K562 (cell line): ENCODE data around the gene POU3F1.

Experiments
- CHD2 ChIP-seq: IDR thresholded peaks from 2 replicates; pipeline ENCODE4 v1.6.1; 2011; ENCODE audit warnings: low read depth, low read length
- CTCF ChIP-seq, 3 experiments: IDR thresholded peaks in 2 of 3; conservative IDR thresholded peaks in 1 of 3; 2 replicates each; pipeline ENCODE4 v1.5.1; 2011 to 2012; ENCODE audit warnings: low read length in 3 of 3, mild to moderate bottlenecking in 3 of 3, control low read depth in 2 of 3, improper control_type of control experiment in 1 of 3, inconsistent platforms in 1 of 3, low read depth in 1 of 3, mixed read lengths in 1 of 3, moderate library complexity in 1 of 3; ENCODE audit not compliant: insufficient read depth in 2 of 3
- EZH2 ChIP-seq: IDR thresholded peaks from 2 replicates; pipeline ENCODE4 v1.6.1; 2012; ENCODE audit warnings: low read depth, mild to moderate bottlenecking, inconsistent platforms, low read length, borderline replicate concordance
- FOXM1 ChIP-seq, 2 experiments: fragments of 450-650 bp in 1 of 2; sonication (generic) in 1 of 2; formaldehyde crosslinking in 1 of 2; IDR thresholded peaks; 2 replicates each; pipeline versions ENCODE4 v1.6.1 to v1.9.0; 2017 to 2022; ENCODE audit warnings: low read depth in 2 of 2, mild to moderate bottlenecking in 2 of 2, missing genetic modification reagents in 1 of 2, moderate library complexity in 1 of 2
- FOXP4 ChIP-seq: sonication (generic); formaldehyde crosslinking; IDR thresholded peaks from 2 replicates; pipeline ENCODE4 v1.8.0; 2022; ENCODE audit warnings: mild to moderate bottlenecking, missing genetic modification reagents, borderline replicate concordance
- GATA2 ChIP-seq: sonication (generic); formaldehyde crosslinking; IDR thresholded peaks from 2 replicates; pipeline ENCODE4 v1.4.0; 2020; ENCODE audit warnings: mild to moderate bottlenecking, missing genetic modification reagents
- HIVEP1 ChIP-seq: fragments of 250-450 bp; sonication (Bioruptor Pico); IDR thresholded peaks from 2 replicates; pipeline ENCODE4 v1.4.0; 2020; ENCODE audit warnings: mild to moderate bottlenecking
- TBL1XR1 ChIP-seq, 2 experiments: IDR thresholded peaks; 2 replicates each; pipeline ENCODE4 v1.6.1; 2012; ENCODE audit warnings: improper control_type of control experiment in 2 of 2, low read length in 2 of 2, mild to moderate bottlenecking in 1 of 2
- ZBTB1 ChIP-seq: sonication (generic); formaldehyde crosslinking; IDR thresholded peaks from 2 replicates; pipeline ENCODE4 v1.8.1; 2023; ENCODE audit warnings: missing genetic modification reagents, low read depth, mild to moderate bottlenecking, borderline replicate concordance
- ZBTB12 ChIP-seq: fragments of 250-450 bp; sonication (Bioruptor Pico); IDR thresholded peaks from 2 replicates; pipeline ENCODE4 v1.4.0; 2020

GRCh38 chr1:38013227-38013622 is 33.4 kb downstream of the POU3F1 start:
- TF ChIP-seq EZH2 (no peak), GATA2 (CRISPR knock-in tag) (no peak), TBL1XR1 (IDR thresholded peaks at IDR 0.05; ENCODE audit: low read length in 2 of 2) (no peak), FOXM1 (IDR thresholded peaks at IDR 0.05; ENCODE audit: low read depth) (no peak), FOXM1 (CRISPR knock-in tag; IDR thresholded peaks at IDR 0.05; ENCODE audit: low read depth) (no peak), FOXP4 (CRISPR knock-in tag) (0 out of 2 replicates have a peak, but pooled peaks have one; percentile 5), CHD2 (no peak), ZBTB1 (CRISPR knock-in tag) (peak; percentile 79; the same call in 1 of the 2 replicates), ZBTB12 (CRISPR knock-in tag) (no peak), HIVEP1 (CRISPR knock-in tag) (no peak), CTCF (IDR thresholded peaks at IDR 0.05 in 2 of 3, conservative IDR thresholded peaks at IDR 0.05 in 1 of 3; ENCODE audit: insufficient read depth in 2 of 3, low read depth in 1 of 3, low read length in 3 of 3) (no peak)
